Measurements from ENCODE around the gene UNC80. TPM values are rescaled to one million over a fixed set of nuclear protein-coding genes. Genes with fewer than 3 reads are reported as not detected.

Gene UNC80
- total RNA-seq, 1 experiment from 2014 or later = 0.11 TPM

DNA sequence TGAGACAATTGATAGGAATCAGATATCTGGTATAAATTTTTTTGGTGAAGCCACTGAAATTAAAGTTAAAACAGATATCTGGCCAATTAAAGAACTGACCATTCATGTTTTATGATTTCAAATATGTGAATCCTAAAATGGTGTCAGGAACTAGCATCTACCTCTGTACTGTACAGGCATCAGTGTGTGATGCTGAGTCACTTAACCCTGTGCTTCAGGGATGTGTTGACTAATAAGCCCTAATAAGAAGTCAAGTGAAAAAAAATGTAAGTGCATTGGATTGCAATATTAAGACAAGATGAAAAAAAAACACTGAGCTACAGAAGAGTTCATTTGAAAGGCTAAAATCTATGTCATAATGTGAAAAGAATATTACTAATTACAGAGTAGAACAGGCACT, 9.1 kb upstream of the UNC80 start:
- no peak overlapping the region for H3K4me3 ChIP-seq (ENCODE audit: low read length)
- H3K79me2 ChIP-seq (ENCODE audit: low read length) = no peaks in the 10 kb centered on the region
- no peak overlapping the region for H3K9ac ChIP-seq (ENCODE audit: low read length)
- peaks cover 6% of the 10 kb centered on the region for H3K4me1 ChIP-seq (ENCODE audit: low read length)
- H3K9me2 ChIP-seq (replicated peaks; ENCODE audit: insufficient read depth, low read length) = no peaks in the 10 kb centered on the region
- no peak for DNase-seq
- H3K27me3 ChIP-seq (ENCODE audit: low read length) = no peaks in the 10 kb centered on the region
- H3K27ac ChIP-seq (ENCODE audit: low read length) = no peak overlapping the region
- H2AFZ ChIP-seq (ENCODE audit: low read length) = no peak overlapping the region
- H4K20me1 ChIP-seq (ENCODE audit: insufficient read depth, low read depth, low read length) = no peaks in the 10 kb centered on the region
- H3K9me3 ChIP-seq (ENCODE audit: low read length) = no peaks in the 10 kb centered on the region
- no peak overlapping the region for H3K4me2 ChIP-seq (ENCODE audit: low read depth, low read length, poor library complexity, severe bottlenecking)
- no peaks in the 10 kb centered on the region for H3K36me3 ChIP-seq (ENCODE audit: insufficient read depth, low read length)

DNA sequence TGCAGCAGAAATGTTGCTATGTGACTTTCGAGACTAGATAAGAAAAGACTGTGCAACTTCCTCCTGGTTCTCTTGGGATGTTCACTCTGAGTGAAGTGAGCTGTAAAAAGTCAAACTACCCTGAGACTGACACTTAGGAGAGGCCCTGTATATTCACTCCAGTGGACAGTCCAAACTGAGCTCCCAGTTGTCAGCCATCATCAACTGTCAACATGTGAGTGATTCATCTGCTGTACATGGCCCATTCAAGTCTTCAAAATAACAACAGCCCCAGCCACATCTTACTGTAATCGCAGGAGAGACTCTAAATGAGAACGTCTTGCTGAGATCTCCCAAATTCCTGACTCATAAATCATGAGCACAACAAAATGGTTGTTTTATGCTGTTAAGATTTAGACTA, 8.5 kb upstream of the UNC80 start:
- H3K4me1 ChIP-seq (ENCODE audit: low read length) = peaks cover 6% of the 10 kb centered on the region
- no peaks in the 10 kb centered on the region for H3K9me3 ChIP-seq (ENCODE audit: low read length)
- H3K36me3 ChIP-seq (ENCODE audit: insufficient read depth, low read length) = no peaks in the 10 kb centered on the region
- H3K79me2 ChIP-seq (ENCODE audit: low read length) = no peaks in the 10 kb centered on the region
- H3K27ac ChIP-seq (ENCODE audit: low read length) = no peak overlapping the region
- H4K20me1 ChIP-seq (ENCODE audit: insufficient read depth, low read depth, low read length) = no peaks in the 10 kb centered on the region
- H3K27me3 ChIP-seq (ENCODE audit: low read length) = no peaks in the 10 kb centered on the region
- H3K9me2 ChIP-seq (replicated peaks; ENCODE audit: insufficient read depth, low read length) = no peaks in the 10 kb centered on the region
- no peak overlapping the region for H2AFZ ChIP-seq (ENCODE audit: low read length)
- DNase-seq = peak; percentile 43
- no peak overlapping the region for H3K4me2 ChIP-seq (ENCODE audit: low read depth, low read length, poor library complexity, severe bottlenecking)
- no peak overlapping the region for H3K9ac ChIP-seq (ENCODE audit: low read length)
- H3K4me3 ChIP-seq (ENCODE audit: low read length) = no peak overlapping the region

DNA sequence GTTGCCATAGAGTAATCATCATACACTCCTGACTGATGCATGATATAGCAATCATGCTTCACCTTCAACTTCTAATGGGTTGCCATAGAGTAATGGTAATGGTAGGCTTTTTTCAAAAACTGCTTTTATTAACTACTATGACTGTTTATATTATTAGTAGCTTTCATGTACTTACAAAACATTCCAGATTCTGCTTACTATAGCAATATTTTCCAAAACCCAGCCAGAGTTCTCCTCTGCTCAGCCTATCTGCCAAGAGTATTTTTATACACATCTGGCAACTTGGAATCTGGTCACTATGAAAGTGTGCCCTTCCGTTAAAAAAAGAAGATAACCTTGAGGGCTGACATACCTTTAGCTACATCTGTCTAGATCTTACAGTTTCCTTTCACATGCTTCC, 5.0 kb upstream of the UNC80 start:
- Histone ChIP-seq H3K79me2 (ENCODE audit: low read length) (no peaks in the 10 kb centered on the region), H3K27me3 (ENCODE audit: low read length) (no peaks in the 10 kb centered on the region), H4K20me1 (ENCODE audit: insufficient read depth, low read depth, low read length) (no peaks in the 10 kb centered on the region), H3K9me3 (ENCODE audit: low read length) (no peaks in the 10 kb centered on the region), H3K9me2 (replicated peaks; ENCODE audit: insufficient read depth, low read length) (no peaks in the 10 kb centered on the region), H3K4me3 (ENCODE audit: low read length) (no peak overlapping the region), H3K36me3 (ENCODE audit: insufficient read depth, low read length) (no peaks in the 10 kb centered on the region), H3K9ac (ENCODE audit: low read length) (no peak overlapping the region), H3K4me2 (ENCODE audit: low read depth, low read length, poor library complexity, severe bottlenecking) (no peak overlapping the region), H2AFZ (ENCODE audit: low read length) (no peak overlapping the region), H3K27ac (ENCODE audit: low read length) (no peak overlapping the region), H3K4me1 (ENCODE audit: low read length) (peaks cover 6% of the 10 kb centered on the region)
- DNase-seq = no peak

DNA sequence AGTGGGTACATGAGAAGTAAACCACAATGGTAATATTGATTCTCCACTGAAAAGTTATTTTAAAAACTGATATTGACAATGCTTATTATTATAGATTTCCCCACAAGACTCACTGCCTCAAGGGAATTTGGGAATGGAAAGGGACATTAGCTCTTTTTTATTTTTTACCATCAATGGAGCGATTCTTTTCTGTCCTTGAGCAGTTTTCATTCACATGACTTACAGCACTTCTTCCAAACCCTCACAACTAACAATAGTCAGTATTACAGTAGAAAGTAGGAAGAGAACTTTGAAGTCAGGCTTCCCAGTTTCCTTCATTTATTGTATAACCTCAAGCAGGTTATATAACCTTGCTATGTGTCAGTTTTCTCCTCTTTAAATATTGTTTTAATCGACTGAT, 4.3 kb upstream of the UNC80 start:
- H3K9me3 ChIP-seq (ENCODE audit: low read length) = no peaks in the 10 kb centered on the region
- no peak overlapping the region for H2AFZ ChIP-seq (ENCODE audit: low read length)
- no peak overlapping the region for H3K4me3 ChIP-seq (ENCODE audit: low read length)
- no peak overlapping the region for H3K4me2 ChIP-seq (ENCODE audit: low read depth, low read length, poor library complexity, severe bottlenecking)
- H3K9ac ChIP-seq (ENCODE audit: low read length) = no peak overlapping the region
- H3K27me3 ChIP-seq (ENCODE audit: low read length) = no peaks in the 10 kb centered on the region
- no peaks in the 10 kb centered on the region for H3K9me2 ChIP-seq (replicated peaks; ENCODE audit: insufficient read depth, low read length)
- no peak overlapping the region for H3K27ac ChIP-seq (ENCODE audit: low read length)
- peaks cover 6% of the 10 kb centered on the region for H3K4me1 ChIP-seq (ENCODE audit: low read length)
- no peak for DNase-seq
- no peaks in the 10 kb centered on the region for H3K79me2 ChIP-seq (ENCODE audit: low read length)
- no peaks in the 10 kb centered on the region for H4K20me1 ChIP-seq (ENCODE audit: insufficient read depth, low read depth, low read length)
- H3K36me3 ChIP-seq (ENCODE audit: insufficient read depth, low read length) = no peaks in the 10 kb centered on the region

DNA sequence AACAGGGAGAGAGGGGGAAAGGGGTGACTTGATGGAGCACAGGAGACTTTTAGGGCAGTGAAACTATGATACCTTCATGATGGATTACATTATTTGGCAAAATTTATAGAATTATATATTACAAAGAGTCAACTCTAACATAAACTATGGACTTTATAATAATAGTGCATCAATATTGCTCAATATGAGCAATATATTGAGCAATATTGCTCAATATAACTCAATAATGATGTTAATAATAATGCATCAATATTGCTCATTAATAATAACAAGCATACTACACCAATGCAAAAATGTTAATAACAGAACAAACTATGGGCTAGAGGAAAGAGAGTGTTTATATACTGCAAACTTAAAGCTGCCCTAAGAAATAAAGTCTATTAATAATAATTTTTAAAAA, 3.1 kb upstream of the UNC80 start:
- Histone ChIP-seq H3K79me2 (ENCODE audit: low read length) (no peaks in the 10 kb centered on the region), H3K27me3 (ENCODE audit: low read length) (no peaks in the 10 kb centered on the region), H4K20me1 (ENCODE audit: insufficient read depth, low read depth, low read length) (no peaks in the 10 kb centered on the region), H3K4me3 (ENCODE audit: low read length) (no peak overlapping the region), H3K4me2 (ENCODE audit: low read depth, low read length, poor library complexity, severe bottlenecking) (no peak overlapping the region), H3K9me3 (ENCODE audit: low read length) (no peaks in the 10 kb centered on the region), H2AFZ (ENCODE audit: low read length) (no peak overlapping the region), H3K9me2 (replicated peaks; ENCODE audit: insufficient read depth, low read length) (no peaks in the 10 kb centered on the region), H3K27ac (ENCODE audit: low read length) (no peak overlapping the region), H3K36me3 (ENCODE audit: insufficient read depth, low read length) (no peaks in the 10 kb centered on the region), H3K4me1 (ENCODE audit: low read length) (no peaks in the 10 kb centered on the region), H3K9ac (ENCODE audit: low read length) (no peak overlapping the region)
- no peak for DNase-seq

DNA sequence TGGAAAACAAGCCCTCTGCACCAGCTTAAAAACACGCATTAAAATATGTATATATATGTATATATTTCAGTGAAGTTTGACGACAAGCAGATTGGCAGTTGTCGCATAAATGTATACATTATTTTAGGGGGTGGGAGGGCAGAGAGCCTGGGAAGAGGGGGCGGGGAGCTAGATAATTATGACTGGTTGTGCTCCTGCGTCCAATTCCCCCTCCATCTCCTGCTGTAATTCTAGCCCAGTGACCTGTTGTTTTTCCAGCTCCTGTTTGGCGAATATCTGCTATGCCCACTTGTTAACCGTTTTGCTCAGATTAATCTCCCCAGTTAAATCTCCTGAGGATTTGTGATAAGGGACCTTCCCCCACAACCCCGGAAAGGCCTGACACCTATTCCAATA, 656 bp downstream of the UNC80 start:
- DNase-seq = no peak
- Histone ChIP-seq H3K27ac (ENCODE audit: low read length) (no peak overlapping the region), H3K79me2 (ENCODE audit: low read length) (no peaks in the 10 kb centered on the region), H3K4me3 (ENCODE audit: low read length) (no peak overlapping the region), H3K9me3 (ENCODE audit: low read length) (no peaks in the 10 kb centered on the region), H3K36me3 (ENCODE audit: insufficient read depth, low read length) (no peaks in the 10 kb centered on the region), H3K9me2 (replicated peaks; ENCODE audit: insufficient read depth, low read length) (no peaks in the 10 kb centered on the region), H4K20me1 (ENCODE audit: insufficient read depth, low read depth, low read length) (no peaks in the 10 kb centered on the region), H2AFZ (ENCODE audit: low read length) (no peak overlapping the region), H3K9ac (ENCODE audit: low read length) (no peak overlapping the region), H3K4me2 (ENCODE audit: low read depth, low read length, poor library complexity, severe bottlenecking) (no peak overlapping the region), H3K27me3 (ENCODE audit: low read length) (no peaks in the 10 kb centered on the region), H3K4me1 (ENCODE audit: low read length) (no peaks in the 10 kb centered on the region)

DNA sequence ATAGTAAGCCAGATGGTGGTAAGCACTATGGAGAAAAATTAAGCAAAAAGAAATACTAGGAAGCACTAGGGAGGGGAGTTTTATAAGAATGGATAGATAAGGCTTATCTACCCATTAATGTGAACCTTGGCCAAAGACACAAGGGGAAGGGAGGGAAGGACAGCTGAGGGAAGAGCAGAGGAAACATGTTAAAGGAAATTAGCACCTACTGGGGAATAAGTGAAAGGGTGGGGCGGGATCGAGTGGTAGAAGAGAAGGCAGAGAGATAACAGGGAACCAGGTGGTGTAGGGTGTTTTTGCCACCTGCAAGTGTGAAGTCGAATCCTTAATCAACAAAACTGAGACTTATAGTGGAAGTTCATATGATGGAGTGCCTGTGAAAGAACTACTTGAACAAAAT, 1.7 kb downstream of the UNC80 start:
- no peaks in the 10 kb centered on the region for H3K9me2 ChIP-seq (replicated peaks; ENCODE audit: insufficient read depth, low read length)
- H3K79me2 ChIP-seq (ENCODE audit: low read length) = no peaks in the 10 kb centered on the region
- H3K4me2 ChIP-seq (ENCODE audit: low read depth, low read length, poor library complexity, severe bottlenecking) = no peak overlapping the region
- no peaks in the 10 kb centered on the region for H3K27me3 ChIP-seq (ENCODE audit: low read length)
- H4K20me1 ChIP-seq (ENCODE audit: insufficient read depth, low read depth, low read length) = no peaks in the 10 kb centered on the region
- H3K27ac ChIP-seq (ENCODE audit: low read length) = no peak overlapping the region
- H3K9ac ChIP-seq (ENCODE audit: low read length) = no peak overlapping the region
- H3K4me1 ChIP-seq (ENCODE audit: low read length) = no peaks in the 10 kb centered on the region
- H3K36me3 ChIP-seq (ENCODE audit: insufficient read depth, low read length) = no peaks in the 10 kb centered on the region
- H3K4me3 ChIP-seq (ENCODE audit: low read length) = no peak overlapping the region
- no peak overlapping the region for H2AFZ ChIP-seq (ENCODE audit: low read length)
- no peak for DNase-seq
- H3K9me3 ChIP-seq (ENCODE audit: low read length) = no peaks in the 10 kb centered on the region

DNA sequence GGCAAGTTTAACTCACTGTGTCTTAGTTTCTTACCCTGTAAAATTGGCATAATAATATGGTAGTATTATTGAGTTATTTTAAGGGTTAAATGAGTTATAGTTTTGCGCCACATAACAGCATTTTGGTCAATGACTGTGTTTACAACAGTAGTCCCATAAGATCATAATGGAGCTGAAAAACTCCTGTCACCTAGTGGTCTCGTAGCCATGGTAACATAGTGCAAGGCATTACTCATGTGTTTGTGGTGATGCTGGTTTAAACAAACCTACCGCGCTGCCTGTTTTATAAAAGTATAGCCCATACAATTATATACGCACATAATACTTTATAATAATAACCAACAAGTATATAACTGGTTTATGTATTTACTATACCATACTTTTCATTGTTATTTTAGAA, 15.8 kb downstream of the UNC80 start:
- no peak overlapping the region for H3K4me2 ChIP-seq (ENCODE audit: low read depth, low read length, poor library complexity, severe bottlenecking)
- H2AFZ ChIP-seq (ENCODE audit: low read length) = no peak overlapping the region
- no peaks in the 10 kb centered on the region for H3K79me2 ChIP-seq (ENCODE audit: low read length)
- H3K27ac ChIP-seq (ENCODE audit: low read length) = no peak overlapping the region
- no peaks in the 10 kb centered on the region for H3K9me3 ChIP-seq (ENCODE audit: low read length)
- no peaks in the 10 kb centered on the region for H3K27me3 ChIP-seq (ENCODE audit: low read length)
- no peaks in the 10 kb centered on the region for H3K36me3 ChIP-seq (ENCODE audit: insufficient read depth, low read length)
- peaks cover 12% of the 10 kb centered on the region for H3K4me1 ChIP-seq (ENCODE audit: low read length)
- no peaks in the 10 kb centered on the region for H4K20me1 ChIP-seq (ENCODE audit: insufficient read depth, low read depth, low read length)
- H3K4me3 ChIP-seq (ENCODE audit: low read length) = no peak overlapping the region
- H3K9ac ChIP-seq (ENCODE audit: low read length) = no peak overlapping the region
- no peaks in the 10 kb centered on the region for H3K9me2 ChIP-seq (replicated peaks; ENCODE audit: insufficient read depth, low read length)
- no peak for DNase-seq

DNA sequence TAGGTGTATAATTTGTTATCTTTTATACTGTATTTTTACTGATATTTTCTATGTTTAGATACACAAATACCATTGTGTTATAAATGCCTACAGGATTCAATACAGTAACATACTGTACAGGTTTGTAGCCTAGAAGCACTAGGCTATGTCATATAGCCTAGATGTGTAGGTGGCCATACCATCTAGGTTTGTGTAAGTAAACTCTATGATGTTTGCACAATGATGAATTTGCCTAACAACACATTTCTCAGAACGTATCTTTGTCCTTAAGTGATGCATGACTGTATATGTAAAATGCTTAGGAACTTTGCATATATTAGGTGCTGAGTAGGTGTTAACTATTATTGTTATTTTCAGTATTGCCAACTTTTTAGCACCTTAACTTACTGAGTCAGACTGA, 17.3 kb downstream of the UNC80 start:
- Histone ChIP-seq H3K9ac (ENCODE audit: low read length) (no peak overlapping the region), H3K4me3 (ENCODE audit: low read length) (no peak overlapping the region), H3K4me1 (ENCODE audit: low read length) (peaks cover 12% of the 10 kb centered on the region), H3K27ac (ENCODE audit: low read length) (no peak overlapping the region), H3K9me2 (replicated peaks; ENCODE audit: insufficient read depth, low read length) (no peaks in the 10 kb centered on the region), H3K79me2 (ENCODE audit: low read length) (no peaks in the 10 kb centered on the region), H3K27me3 (ENCODE audit: low read length) (no peaks in the 10 kb centered on the region), H3K36me3 (ENCODE audit: insufficient read depth, low read length) (no peaks in the 10 kb centered on the region), H4K20me1 (ENCODE audit: insufficient read depth, low read depth, low read length) (no peaks in the 10 kb centered on the region), H2AFZ (ENCODE audit: low read length) (no peak overlapping the region), H3K9me3 (ENCODE audit: low read length) (no peaks in the 10 kb centered on the region), H3K4me2 (ENCODE audit: low read depth, low read length, poor library complexity, severe bottlenecking) (no peak overlapping the region)
- DNase-seq = no peak

All from Karpas-422 (cell line).